NCI-H748 (cell line): Measurements from ENCODE around the gene PIH1D1.

Source experiments
- DNase-seq: peaks from one replicate; lab custom pipeline; 2025; ENCODE audit not compliant: unreplicated experiment; lab: John Stamatoyannopoulos, UW

Gene PIH1D1

DNA sequence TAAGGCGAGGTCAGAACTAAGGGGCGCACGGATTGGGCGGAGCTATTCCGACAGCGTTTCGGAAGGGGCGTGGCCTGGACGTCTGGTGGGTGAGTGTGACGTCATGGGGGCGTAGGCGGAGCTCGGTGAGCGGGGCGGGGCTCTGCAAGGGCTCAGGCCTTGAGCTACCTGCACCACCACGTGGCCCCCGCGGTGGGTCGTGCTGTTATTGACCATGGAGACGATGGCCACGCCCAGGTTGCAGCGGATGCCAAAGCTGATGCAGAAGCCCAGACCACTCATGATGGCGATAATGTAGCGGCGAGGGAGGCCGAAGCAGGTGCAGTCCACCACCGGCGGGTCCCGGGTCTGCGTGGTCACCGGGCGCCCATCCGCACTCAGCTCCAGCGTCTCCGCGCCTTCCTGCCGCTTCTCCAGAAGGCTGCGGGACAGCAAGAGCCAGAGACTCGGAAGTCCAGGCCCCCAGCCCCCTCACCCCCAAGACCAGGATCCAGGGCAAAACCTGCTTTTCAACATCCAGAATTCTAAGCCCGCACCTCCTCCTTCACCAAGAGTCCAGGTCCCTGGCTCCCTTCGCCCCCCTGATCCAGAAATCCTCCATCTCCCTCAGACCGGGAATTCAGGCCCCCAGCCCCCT, 15.1 kb downstream of the PIH1D1 start:
- peak; percentile 71 for DNase-seq

DNA sequence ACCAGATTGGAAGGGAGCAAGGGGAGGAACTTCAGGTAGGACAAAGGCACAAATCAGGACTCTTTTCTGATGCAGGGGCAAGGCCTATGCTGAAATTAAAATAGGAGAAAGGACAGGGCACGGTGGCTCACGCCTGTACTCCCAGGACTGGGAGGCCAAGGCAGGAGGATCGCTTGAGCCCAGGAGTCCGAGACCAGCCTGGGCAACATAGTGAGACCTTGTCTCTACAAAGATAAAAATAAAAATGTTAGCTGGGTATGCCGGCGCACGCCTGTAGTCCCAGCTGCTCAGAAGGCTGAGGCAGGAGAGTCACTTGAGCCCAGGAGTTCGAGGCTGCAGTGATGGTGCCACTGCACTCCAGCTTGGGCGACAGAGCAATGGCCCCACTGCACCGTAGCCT, 15.9 kb downstream of the PIH1D1 start:
- DNase-seq, result no peak

DNA sequence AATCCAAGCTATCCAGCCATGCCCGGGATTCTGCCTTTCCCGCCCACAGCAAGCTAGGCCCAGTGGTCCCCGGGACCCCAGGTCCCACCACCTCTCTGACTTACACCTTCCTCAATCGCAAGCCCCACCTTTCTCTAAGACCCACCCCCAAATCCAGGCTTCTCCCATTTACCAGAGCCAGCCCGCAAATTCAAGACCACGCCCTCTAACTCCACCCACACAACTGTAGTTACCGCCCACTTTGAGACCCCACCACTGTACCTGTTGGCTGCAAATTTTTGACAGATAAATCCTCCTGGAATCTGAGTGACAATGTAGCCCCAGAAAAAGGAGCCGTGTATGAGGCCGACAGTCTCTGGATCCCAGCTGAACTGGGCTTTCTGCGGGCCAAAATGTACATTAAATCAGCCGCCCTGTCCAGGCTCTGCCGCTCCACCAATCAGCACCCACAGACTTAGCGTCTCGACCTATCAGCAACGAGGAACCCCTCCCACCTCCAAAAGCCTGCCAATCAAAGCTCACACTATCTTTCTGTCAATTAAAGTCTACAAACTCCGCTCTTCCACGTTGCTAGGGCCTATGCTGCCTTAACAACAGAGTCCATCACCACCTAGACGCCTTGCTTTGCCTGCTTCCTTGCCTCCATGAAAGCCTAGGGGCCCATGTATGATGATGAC, 16.6 kb downstream of the PIH1D1 start:
- DNase-seq, result peak; percentile 17

DNA sequence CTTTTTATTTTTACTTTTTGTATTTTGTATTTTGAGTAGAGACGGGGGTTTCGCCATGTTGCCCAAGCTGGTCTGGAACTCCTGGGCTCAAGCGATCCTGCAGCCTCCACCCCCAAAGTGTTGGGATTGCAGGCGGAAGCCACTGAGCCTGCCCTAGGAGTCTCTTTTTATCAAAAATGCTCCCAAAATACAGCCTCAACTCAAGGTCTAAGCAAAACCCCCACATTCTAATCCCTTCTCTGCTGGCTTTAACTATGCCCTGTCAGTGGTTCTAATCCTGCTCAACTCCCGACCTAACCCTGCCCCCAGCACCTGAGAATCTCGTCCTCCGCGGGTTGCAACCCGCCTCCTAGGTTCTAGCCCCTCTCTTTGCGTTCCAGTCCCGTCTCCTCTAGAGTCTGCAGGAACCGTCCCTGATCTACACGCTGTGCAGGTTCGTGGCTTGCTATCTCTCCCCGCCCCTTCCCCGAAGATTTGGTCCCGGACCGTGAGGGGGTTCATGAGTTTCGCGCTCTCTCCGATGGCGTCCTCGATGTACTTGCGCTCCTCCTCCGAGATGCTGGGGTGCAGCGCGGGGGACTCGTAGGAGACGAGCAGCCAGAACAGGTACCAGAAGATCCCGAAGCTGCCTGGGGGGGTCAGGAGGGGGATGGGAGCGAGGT, 18.2 kb downstream of the PIH1D1 start:
- no peak for DNase-seq

DNA sequence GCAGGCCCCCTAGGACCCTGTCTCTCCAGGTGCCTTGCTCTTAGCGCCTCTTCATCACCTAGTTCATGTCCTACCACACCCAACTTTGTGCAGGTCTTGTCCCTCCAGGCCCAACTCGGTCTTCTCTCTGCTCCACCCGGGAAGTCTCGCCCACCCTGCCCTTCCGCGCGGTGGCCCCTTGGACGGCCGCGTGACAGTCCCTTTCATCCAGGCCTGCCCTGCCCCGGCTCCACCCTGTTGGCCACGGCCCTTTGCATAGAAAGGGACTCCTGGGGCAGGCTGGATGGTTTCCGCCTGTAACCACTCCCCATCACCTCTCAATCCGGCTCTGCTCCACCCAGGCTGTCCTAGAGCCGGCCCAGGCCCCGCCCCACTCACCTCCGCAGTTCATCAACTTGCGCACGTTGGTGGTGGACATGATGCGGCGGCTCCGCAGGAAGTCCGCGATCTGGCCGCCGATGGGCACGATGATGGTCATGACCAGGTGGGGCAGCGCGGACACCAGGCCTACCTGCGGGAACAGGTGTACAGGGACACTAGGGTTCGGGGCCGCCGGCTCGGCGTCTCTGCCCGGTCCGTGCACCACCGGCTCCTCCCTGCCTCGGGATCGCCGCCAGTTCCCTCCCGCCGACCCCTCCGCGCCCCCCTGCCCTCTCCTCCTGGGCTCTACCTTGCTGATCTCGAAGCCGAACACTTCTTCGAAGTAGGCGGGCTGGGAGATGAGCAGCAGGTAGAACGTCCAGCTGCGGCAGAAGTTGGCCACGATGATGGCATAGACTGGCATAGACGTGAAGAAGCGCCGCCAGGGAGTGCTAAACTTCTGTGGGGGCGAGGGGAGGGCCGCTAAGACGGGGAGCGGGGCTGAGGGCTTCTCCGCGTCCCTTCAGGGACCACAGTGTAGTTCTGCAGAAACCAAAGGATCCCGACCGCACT, 19.2 kb downstream of the PIH1D1 start:
- no peak for DNase-seq

DNA sequence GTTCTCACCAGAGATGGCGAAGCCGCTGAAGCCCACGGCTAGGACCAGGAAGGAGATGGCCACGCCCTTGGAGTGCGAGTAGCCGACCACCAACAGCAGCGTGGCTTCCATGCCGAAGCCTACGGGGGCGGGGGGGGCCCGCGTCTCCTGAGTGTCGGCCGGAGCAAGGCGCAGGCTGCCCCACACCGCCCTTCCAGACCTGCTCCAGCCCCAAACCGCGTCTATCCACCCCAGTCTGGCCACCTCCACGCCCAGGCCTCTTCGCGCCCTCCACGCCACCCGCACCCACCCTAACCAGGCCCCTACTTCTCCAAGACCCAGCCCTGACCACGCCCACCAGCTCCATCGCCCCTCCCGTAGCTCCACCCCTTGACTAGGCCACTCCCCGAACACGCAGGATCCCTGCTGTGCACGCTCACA, 20.3 kb downstream of the PIH1D1 start:
- DNase-seq, result no peak

DNA sequence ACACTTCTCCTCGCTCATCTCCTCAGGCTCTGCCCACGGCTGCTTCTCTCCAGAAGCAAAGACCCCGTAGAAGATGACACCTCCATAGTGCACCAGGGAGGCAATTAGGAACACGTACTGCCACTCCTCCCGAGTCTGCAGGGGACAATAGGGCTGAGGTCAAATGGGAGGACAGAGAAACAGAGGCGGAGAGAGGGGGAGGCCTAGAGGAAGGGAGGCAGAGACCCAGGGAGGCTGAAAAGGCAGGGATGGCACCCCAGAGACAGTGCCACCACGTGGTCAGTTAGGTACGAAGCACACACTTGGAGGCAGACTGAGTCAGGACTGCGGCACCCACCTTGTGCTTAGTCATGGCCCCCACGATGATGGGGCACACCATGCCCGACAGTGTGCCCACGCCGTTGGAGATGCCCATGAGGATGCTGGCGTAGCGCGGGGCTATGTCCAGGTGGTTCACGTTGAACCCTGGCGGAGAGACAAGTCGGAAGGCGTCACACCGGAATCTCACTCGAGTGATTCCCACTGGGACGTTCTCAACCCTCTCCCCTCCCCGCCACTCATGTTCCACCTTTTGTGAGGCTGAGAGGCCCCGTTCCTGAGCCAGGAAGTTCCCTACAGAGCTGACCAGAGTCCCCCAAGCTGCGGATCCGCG, 20.8 kb downstream of the PIH1D1 start:
- peak; percentile 49 for DNase-seq

DNA sequence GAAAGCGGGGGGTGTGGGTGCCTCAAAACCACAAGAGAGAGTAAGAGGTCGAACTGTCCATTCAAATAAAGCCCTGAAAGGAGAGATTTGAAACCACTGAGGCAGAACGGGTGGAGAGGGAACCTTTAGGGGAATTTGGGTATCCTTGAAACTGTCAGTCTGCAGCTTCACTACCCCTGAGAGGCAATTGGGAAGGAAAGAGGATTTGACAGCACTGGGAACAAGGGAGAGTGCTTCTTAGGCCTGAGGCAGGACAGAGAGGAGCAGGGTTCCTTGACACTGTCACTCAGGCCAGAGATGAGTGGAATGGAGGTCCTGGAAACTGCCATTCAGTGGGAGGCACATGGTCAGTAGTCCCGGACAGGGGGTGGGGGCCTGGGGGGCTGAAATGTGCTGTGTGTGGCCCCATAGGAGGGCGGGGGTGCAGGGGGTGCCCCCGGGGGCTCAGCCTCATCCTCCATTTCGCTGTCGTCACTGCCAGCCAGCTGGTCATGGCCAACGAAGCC, 21.4 kb downstream of the PIH1D1 start:
- DNase-seq, result no peak

DNA sequence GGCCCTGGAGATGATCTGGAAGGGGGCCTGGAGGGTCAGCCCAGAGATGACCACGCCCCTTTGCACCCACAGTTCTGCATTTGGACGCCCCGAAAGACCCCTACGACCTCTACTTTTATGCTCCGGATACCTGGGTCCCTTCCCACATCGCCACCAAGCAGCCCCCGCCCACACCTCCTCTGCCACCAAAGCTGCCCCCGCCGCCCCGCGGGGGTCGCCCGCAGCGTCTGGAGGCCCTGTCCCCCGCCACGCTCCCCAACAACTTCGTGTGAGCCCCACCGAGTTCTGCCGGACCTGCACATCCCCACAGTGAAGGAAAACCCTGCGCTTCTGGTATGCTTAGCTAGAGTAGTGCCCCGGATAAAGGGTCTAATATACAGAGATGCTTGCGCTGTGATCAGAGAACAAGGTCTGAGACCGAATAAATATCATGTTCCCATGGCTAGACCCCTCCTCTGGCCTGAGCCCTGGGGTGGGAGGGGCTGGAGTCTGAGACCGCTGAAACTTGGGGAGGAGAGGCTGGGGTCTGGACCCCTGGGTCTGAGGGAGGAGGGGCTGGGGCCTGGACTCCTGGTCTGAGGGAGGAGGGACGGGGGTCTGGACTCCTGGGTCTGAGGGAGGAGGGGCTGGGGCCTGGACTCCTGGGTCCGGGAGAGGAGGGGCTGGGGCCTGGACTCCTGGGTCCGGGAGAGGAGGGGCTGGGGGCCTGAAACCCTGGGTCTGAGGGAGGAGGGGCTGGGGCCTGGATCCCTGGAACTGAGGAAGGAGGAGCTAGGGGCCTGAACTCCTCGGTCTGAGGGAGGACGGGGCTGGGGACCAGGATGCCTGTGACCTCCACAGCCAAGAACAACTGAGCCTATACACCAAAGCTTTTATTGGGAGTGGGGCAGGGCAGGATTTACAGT, 22.8 kb downstream of the PIH1D1 start:
- DNase-seq, result no peak

DNA sequence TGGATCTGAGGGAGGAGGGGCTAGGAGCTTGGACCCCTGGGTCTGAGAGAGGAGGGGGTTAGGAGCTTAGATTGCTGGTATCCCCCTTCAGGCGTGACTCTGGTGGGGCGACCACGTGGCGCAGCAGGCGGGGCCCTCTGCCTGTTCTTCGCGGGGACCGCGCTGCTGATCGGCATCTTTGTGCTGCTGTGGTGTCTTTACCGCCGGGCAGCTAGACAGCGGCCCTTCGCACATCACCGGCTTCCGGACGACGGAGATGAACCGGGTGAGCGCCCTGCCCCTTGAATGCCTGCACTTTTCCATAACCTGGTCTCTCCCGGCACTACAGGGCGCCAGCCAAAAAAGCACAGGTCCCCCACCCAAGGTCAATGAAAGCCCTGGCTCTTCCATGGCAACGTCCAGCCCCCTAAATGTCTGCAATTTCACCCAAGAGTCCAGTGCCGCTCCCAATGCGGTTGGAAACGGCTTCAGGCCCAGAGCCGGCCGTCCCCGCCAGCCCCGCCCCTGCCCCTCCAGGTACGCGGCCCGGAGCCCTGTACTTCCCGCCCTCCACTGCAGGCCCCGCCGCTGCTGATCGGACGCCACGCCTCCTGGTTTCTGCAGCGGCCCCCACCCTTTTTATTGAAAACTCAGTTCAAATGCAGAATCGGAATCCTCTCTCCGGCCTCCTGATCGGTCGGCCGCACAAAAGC, 23.6 kb downstream of the PIH1D1 start:
- peak; percentile 68 for DNase-seq

DNA sequence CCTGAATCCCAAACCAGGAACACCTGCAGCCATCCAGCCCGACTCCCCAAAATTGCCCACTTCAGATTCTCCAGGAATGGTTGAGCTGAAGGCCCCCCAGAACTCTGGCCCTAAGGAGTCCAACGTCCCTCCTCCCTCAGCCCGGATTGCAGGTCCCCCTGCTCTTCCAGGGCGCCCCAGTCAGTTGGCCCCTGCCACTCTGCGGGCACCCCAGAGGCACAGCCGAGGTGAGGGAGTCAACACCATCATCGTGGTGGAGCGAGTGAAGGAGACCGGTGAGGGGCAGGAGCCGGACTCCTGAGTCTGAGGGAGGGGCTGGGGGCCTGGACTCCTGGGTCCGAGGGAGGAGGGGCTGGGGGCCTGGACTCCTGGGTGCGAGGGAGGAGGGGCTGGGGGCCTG, 24.3 kb downstream of the PIH1D1 start:
- no peak for DNase-seq

DNA sequence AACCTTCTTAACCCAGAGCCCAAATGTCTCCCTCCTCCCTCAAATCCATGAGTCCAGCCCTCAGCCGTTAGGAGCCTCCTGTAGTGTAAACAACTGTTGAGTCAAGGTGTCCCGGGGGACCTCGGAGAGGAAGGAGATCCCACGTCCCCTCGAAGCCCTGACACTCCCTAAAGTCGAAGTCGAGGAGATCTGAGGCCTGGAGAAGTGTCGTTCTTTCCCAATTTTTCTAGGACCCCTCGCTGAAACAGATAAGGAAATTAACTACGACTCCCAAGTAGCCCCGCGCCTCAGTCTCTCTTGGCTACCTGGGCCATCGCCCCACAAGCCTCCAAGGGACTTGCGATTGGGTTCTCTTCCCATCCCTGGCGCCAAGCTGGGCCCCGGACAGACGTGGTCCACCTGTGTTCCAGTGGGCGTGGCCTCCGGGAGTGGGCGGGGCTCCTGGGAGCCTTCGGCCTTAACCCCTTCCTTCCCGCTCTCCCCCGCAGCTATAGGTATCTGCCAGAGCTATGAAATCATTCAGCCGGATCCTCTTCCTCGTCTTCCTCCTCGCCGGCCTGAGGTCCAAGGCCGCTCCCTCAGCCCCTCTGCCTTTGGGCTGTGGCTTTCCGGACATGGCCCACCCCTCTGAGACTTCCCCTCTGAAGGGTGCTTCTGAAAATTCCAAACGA, 25.6 kb downstream of the PIH1D1 start:
- peak; percentile 43 for DNase-seq

DNA sequence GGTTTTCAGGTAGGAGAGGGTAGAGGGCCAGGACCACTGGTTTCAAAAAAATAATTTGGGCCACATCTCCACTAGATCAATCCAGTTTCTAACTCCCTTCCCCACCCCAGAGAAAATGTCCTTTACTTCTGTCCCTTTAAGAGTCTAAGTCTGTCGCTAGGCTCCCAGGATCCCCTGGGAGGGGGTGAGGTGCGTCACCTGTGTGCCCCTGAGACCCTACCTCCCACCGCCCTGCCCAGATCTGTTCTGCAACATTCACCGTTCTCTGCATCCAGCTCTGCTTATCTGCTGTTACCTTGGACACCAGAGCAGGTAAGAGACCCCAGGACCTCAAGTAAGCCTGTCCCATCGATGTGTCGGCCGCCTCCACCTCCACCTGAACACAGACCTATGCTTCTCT, 26.4 kb downstream of the PIH1D1 start, which contains the start of gene GFY:
Gene GFY, plus strand, starts transcription at position 211 of the 400 bp plus-strand sequence. CDS start 1,043 bp downstream, outside the sequence.
- no peak for DNase-seq

DNA sequence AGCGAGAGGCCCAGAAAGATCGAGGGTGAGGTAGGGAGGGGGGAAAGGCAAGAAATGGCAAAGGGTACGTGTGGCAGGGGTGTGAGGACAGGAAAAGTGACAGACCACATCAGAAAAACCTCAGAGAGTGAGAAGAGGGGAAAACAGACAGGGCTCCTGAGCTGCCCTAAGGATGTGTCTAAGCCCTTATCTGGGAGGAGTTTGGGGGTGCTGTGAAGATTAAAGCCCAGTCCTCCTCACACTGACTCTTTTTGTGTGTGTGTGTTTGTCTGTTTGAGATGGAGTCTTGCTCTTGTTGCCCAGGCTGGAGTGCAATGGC, 27.7 kb downstream of the PIH1D1 start:
- no peak for DNase-seq

DNA sequence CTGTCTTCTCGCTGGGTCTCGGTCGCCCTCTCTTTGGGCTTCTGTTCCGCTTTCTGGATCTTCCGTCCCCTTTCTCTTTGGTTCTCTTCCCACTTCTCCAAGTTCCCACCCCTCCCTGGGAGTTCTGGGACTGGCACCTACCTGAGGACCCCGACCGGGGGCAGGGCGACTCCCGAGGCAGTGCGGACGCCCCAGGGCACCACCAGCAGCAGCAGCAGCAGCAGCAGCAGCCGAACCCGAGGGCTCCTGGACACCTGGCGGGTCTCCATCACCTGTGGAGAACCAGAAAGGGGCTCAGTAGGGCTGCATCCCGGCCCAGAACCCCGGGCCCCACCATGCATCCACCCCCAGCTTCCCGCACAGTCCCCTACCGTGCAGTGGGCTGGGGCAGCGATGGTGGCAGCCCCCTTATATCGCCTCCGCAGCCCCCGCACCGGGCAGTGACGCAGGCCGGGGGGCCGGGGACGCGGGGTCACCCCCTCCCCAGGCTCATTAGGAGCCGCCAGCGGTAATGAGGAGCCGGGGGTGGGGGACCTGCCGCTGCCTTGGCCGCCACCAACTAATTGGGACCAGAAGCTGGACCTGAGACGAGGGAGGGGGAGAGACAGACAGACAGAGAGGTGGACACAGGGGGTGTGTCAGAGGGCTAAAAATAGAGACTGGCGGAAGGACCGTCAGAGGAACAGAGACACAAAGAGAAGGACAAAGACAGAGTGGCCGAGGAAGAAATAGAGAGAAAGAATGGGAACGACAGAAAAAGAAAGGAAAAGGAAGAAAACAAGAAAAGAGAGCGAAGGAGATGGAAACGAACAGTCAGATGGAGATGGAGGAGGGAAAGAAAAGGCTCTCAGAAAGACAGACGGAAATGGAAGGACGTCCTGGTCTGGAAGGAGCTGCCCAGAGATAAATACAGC, 28.3 kb downstream of the PIH1D1 start, which contains the start of gene PTH2:
Gene PTH2, minus strand, starts transcription at position 371 of the 914 bp plus-strand sequence. Its CDS starts 102 bp downstream, at position 269.
- DNase-seq, result no peak

DNA sequence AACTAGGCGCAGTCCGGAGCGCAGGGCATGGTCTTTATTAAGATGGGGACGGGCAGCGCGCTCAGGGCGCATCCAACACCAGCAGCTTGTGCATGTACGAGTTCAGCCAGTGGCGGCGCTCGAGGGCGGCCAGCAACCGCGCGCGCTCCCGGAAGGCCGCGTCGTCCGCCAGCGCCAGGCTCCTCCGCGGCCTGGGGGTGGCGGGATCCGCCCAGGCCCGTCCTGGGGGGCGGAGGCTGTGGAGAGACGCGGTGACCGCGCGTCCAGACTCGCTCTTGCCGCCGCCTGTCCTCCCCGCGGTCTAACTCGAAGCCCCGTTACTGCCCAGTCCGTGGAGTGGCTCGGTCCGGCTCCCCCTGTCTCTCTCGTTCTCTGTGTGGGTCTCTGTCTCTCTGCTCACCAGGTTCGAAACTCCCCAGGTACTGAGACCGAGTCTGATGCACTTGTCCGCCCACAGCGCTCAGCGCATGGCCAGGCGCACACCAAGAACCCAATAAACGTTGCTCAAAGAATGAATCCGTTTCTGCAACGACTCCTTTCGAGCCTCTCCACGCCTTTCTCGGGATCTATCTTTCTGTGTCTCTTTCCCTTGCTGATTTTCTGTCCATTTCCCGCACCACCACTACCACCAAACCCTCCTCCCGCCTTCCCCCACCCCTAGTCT, 29.1 kb downstream of the PIH1D1 start:
- peak; percentile 64 for DNase-seq

DNA sequence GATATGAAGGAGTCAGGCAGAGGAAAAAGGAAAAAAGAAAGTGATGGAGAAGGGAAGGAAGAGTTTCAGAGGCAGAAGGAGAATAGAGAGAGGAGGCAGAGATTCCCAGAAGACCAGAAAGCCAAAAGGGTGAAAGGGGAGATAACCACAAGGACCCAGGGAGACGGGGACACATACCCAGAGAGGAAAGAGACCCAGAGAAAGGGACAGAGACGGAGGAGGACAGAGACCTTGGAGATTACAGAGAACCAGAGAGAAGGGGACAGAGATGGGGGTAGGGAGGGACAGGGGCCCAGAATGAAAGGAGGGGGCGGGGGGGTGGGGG, 29.8 kb downstream of the PIH1D1 start:
- no peak for DNase-seq
